Testis (tissue), 3 donors: Measurements from ENCODE around the gene GAGE12E. TPM values are rescaled to one million over a fixed set of nuclear protein-coding genes. Genes with fewer than 3 reads are reported as not detected.
"Not testable (repeated sequence)": the region's sequence is repeated elsewhere in the genome, so short reads cannot be mapped to it uniquely, and the experiment has no call there.

Experiments
- DNase-seq: peaks from one replicate; pipeline ENCODE4 v3.0.0-alpha.2; 2019
- H3K27ac ChIP-seq, 2 donors: fragments of 200-600 bp; sonication (generic); one replicate each; pipeline ENCODE4 v1.5.1; 2019
- H3K27me3 ChIP-seq: fragments of 200-600 bp; sonication (generic); one replicate; pipeline ENCODE4 v1.5.1; 2019
- H3K36me3 ChIP-seq: fragments of 200-600 bp; sonication (generic); one replicate; pipeline ENCODE4 v1.5.1; 2017; ENCODE audit warnings: low read depth; ENCODE audit errors: missing control alignments
- H3K4me1 ChIP-seq: fragments of 200-600 bp; sonication (generic); one replicate; pipeline ENCODE4 v1.5.1; 2019
- H3K4me3 ChIP-seq, 2 donors: fragments of 200-600 bp; sonication (generic); one replicate each; pipeline ENCODE4 v1.5.1; 2017 to 2019
- H3K9me3 ChIP-seq: fragments of 200-600 bp; sonication (generic); one replicate; pipeline ENCODE4 v1.5.1; 2017
- WGBS, 2 donors: methylation state at CpG; one replicate each; pipeline ENCODE4 v1.1.5; 2018; 5-methylcytosine and 5-hydroxymethylcytosine counted together
- intact Hi-C: fragments of 100-400 bp; cut with DNase I; formaldehyde crosslinking; loops from one replicate; pipeline ENCODE4 v1.15.1; 2023; ENCODE audit warnings: low total_unique reads
- polyA plus RNA-seq: library from polyadenylated mRNA; stranded (reverse); fragments of 350-450 nt; fragmentation: Illumina TruSeq; extraction: RNeasy Lipid Tissue Mini Kit (QIAGEN cat#74804); gene quantifications from one replicate; pipeline ENCODE4 v1.2.3, GENCODE V29; 2014; ENCODE audit warnings: low read depth, low replicate concordance; ENCODE audit not compliant: insufficient read depth
- small RNA-seq, 2 donors: library from RNA; depleted of rRNA; stranded (forward); fragments of <200 nt; gene quantifications; one replicate each; pipeline ENCODE3, GENCODE V24; 2016
- total RNA-seq, 2 donors: library from RNA; depleted of rRNA; stranded (reverse); fragments of >200 nt; gene quantifications; one replicate each; pipeline ENCODE4 v1.2.3, GENCODE V29; 2016

Gene GAGE12E
- total and polyA plus RNA-seq, 3 donors from 2014 or later = 1.2 to 25.1 TPM; not detected in 1

- intact Hi-C loops, H3K9me3 ChIP-seq, H3K4me1 ChIP-seq, H3K4me3 ChIP-seq, H3K36me3 ChIP-seq, DNase-seq, H3K27ac ChIP-seq, H3K27me3 ChIP-seq: not testable (repeated sequence)
- WGBS, 2 donors = no CpG with 5 or more reads among the region's 16 CpGs
Measured at GRCh38 chrX:49598720-49599119, 47.6 kb downstream of the GAGE12E start, which contains the start of gene GAGE1. Gene GAGE1 (plus strand): TSS chrX:49599020. CDS start chrX:49600175, 1,155 bp downstream.

Small RNAs within 50 kb of the gene (small RNA-seq; reads per million reads assigned to genes)
- gene GAGE12B = 0 reads per million in 2 donors

Other genes with a start within 250 kb of the GAGE12E start
- gene GAGE10, start 247.6 kb upstream of the GAGE12E start, total RNA-seq = not detected
- gene GAGE10, start 247.6 kb upstream of the GAGE12E start, polyA plus RNA-seq = not detected
- gene GAGE12J, start 229.3 kb upstream of the GAGE12E start, total RNA-seq = 1 to 10 TPM in 1 of 2 donors, not detected in 1; 8.5 TPM
- gene GAGE12J, start 229.3 kb upstream of the GAGE12E start, polyA plus RNA-seq = 14.2 TPM
- gene GAGE13, start 219.7 kb upstream of the GAGE12E start, total RNA-seq = 1 to 10 TPM; 2.0 to 5.1 TPM
- 15.5 TPM for gene GAGE13, start 219.7 kb upstream of the GAGE12E start, polyA plus RNA-seq
- gene GAGE12C, start 19.1 kb upstream of the GAGE12E start, total RNA-seq = not detected
- gene GAGE12C, start 19.1 kb upstream of the GAGE12E start, polyA plus RNA-seq = not detected
- not detected for gene GAGE12D, start 9.6 kb upstream of the GAGE12E start, total RNA-seq
- not detected for gene GAGE12D, start 9.6 kb upstream of the GAGE12E start, polyA plus RNA-seq
- gene GAGE12F, start 9.6 kb downstream of the GAGE12E start, total RNA-seq = 1 to 10 TPM; 1.2 to 2.4 TPM
- 7.7 TPM for gene GAGE12F, start 9.6 kb downstream of the GAGE12E start, polyA plus RNA-seq
- not detected for gene GAGE12G, start 19.1 kb downstream of the GAGE12E start, total RNA-seq
- gene GAGE12G, start 19.1 kb downstream of the GAGE12E start, polyA plus RNA-seq = not detected
- gene GAGE12H, start 28.7 kb downstream of the GAGE12E start, total RNA-seq = 1 to 10 TPM in 1 of 2 donors, not detected in 1; 1.1 TPM
- 27.9 TPM for gene GAGE12H, start 28.7 kb downstream of the GAGE12E start, polyA plus RNA-seq
- 10 to 100 TPM in 1 of 2 donors, 1 to 10 TPM in 1; 4.9 to 28.8 TPM for gene GAGE2A, start 38.2 kb downstream of the GAGE12E start, total RNA-seq
- gene GAGE2A, start 38.2 kb downstream of the GAGE12E start, polyA plus RNA-seq = 54.4 TPM
- gene GAGE1, start 47.7 kb downstream of the GAGE12E start, total RNA-seq = 10 to 100 TPM; 12.3 to 14.5 TPM
- 31.4 TPM for gene GAGE1, start 47.7 kb downstream of the GAGE12E start, polyA plus RNA-seq
- 10 to 100 TPM; 11.9 to 28.5 TPM for gene PAGE1, start 144.7 kb downstream of the GAGE12E start, total RNA-seq
- gene PAGE1, start 144.7 kb downstream of the GAGE12E start, polyA plus RNA-seq = 17.4 TPM